22Rv1 (cell line): ENCODE results near the gene ABHD14A.

ENCODE experiments used
- H3K27ac ChIP-seq: fragments of 450-650 bp; 2 replicates; pipeline ENCODE4 v1.5.1; 2017
- ZFX ChIP-seq: fragments of 450-650 bp; IDR thresholded peaks from 2 replicates; pipeline ENCODE4 v1.6.1; 2017; ENCODE audit warnings: antibody characterized with exemption, borderline replicate concordance
- TF ChIP-seq, protein P1 (sequence below): fragments of 450-650 bp; IDR thresholded peaks from 2 replicates; pipeline ENCODE4 v1.5.1; 2017; ENCODE audit warnings: mild to moderate bottlenecking

Gene ABHD14A

DNA sequence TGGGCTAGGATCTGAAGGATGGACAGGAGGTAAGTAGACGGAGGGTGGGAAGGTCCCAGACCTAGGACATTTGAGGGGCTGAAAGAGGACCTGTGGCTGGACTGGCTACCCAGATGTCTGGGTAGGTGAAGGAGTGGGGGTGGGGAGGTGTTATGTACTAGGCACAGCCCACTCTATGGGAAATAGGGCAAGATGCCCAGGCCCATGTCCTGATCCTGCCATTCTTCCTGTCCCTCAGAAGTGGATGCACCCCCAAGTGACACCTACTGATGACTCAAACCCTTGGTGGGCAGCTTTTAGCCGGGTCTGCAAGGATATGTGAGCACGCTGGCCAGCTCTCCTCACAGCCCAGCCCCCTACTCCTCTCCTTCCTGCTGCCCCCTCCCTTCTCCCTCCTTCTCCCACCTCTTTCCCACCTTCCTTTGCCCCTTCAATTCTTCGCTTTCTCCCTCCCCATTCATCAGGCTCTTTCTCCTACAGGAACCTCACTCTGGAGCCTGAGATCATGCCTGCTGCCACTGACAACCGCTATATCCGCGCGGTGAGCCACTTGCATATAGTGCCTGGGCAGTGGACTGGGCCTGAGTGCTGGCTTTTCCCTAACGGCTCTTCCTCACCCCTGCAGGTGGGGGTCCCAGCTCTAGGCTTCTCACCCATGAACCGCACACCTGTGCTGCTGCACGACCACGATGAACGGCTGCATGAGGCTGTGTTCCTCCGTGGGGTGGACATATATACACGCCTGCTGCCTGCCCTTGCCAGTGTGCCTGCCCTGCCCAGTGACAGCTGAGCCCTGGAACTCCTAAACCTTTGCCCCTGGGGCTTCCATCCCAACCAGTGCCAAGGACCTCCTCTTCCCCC, 13.7 kb downstream of the ABHD14A start:
- TF ChIP-seq ZFX: no peak
- TF ChIP-seq, protein P1, sequence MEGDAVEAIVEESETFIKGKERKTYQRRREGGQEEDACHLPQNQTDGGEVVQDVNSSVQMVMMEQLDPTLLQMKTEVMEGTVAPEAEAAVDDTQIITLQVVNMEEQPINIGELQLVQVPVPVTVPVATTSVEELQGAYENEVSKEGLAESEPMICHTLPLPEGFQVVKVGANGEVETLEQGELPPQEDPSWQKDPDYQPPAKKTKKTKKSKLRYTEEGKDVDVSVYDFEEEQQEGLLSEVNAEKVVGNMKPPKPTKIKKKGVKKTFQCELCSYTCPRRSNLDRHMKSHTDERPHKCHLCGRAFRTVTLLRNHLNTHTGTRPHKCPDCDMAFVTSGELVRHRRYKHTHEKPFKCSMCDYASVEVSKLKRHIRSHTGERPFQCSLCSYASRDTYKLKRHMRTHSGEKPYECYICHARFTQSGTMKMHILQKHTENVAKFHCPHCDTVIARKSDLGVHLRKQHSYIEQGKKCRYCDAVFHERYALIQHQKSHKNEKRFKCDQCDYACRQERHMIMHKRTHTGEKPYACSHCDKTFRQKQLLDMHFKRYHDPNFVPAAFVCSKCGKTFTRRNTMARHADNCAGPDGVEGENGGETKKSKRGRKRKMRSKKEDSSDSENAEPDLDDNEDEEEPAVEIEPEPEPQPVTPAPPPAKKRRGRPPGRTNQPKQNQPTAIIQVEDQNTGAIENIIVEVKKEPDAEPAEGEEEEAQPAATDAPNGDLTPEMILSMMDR: no peak
- peak overlapping the region; percentile 85 for H3K27ac ChIP-seq

DNA sequence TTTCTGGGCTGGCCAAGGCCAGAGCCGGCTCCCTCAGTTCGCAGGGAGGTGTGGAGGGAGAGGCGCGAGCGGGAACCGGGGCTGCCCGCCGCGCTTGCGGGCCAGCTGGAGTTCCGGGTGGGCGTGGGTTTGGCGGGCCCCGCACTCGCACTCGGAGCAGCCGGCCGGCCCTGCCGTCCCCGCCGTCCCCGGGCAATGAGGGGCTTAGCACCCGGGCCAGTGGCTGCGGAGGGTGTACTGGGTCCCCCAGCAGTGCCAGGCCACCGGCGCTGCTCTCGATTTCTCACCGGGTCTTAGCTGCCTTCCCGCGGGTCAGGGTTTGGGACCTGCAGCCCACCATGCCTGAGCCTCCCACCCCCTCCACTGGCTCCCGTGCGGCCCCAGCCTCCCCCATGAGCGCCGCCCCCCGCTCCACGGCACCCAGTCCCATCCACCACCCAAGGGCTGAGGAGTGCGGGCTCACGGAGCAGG, 15.7 kb downstream of the ABHD14A start:
- H3K27ac ChIP-seq: peak overlapping the region; percentile 85

DNA sequence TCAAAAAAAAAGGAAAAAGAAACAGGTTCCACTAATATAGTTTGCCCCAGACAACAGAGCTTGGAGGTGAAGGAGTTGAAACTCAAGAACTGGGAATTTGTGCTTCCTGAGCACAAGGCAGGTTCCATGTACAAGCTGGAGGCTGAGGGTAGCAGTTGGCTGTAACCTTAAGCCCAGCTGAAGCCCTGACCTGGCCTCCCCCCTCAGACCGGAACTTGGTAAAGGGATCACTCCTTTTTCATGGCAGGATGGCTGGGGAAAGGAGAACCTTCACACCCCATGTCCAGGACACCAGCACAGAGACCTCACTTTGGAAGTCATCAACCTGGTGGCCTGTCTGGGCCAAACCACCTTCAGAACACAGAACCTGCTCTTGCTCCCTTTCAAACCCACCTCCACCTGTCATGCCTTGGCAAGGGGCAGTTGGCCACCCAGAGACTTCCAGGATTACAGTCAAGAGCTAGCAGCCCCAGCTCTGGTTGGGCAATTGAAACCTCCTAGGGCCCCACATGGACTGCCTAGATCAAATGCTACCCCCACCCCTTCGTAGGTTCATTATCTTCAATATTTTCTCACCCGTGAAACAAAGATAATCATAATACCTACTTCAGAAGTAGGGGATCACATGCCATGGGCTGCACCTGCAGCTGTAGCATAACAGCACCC, 17.3 kb downstream of the ABHD14A start:
- TF ChIP-seq, protein P1: no peak
- TF ChIP-seq ZFX: no peak
- peak overlapping the region; percentile 85 for H3K27ac ChIP-seq

DNA sequence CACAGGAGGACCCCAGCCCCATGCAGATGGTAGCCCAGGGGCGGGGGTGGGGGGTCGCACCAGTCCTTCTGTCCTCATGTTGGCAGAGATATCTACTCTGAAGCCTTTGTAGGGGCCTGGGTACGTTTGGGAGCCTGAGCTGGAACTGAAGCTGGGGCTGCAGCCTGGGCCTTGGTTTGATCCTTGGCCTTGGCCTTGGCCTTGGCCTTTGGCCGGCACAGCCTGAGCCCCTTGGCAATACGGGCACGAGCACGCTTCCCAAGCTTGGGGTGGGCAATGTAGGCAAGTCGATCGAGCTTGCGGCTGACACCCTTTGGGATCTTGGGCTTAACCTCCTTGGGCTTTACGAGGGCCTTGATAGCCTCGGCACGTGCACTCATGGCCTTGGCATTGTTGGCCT, 18.8 kb downstream of the ABHD14A start:
- H3K27ac ChIP-seq: peak overlapping the region; percentile 85

DNA sequence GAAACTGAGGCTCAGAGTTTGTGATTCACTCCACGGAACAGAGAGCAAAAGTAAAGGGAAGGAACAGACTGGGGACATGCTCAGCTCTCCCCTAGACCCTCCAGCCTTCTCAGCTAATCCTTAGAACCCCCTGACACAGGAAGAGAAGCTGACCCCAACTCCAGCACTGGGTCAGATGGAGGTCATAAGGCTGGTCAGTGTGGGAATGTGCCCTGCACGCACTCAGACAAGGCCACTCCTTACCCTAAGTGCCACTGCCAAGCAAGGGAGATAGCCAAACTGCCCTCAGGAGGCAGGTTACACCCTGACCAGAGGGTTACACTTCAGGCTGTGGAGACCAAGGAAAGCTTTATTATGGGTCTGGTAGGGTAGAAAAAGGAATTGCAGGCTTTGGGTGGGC, 19.7 kb downstream of the ABHD14A start:
- TF ChIP-seq ZFX: no peak
- TF ChIP-seq, protein P1: no peak
- peak overlapping the region; percentile 85 for H3K27ac ChIP-seq

DNA sequence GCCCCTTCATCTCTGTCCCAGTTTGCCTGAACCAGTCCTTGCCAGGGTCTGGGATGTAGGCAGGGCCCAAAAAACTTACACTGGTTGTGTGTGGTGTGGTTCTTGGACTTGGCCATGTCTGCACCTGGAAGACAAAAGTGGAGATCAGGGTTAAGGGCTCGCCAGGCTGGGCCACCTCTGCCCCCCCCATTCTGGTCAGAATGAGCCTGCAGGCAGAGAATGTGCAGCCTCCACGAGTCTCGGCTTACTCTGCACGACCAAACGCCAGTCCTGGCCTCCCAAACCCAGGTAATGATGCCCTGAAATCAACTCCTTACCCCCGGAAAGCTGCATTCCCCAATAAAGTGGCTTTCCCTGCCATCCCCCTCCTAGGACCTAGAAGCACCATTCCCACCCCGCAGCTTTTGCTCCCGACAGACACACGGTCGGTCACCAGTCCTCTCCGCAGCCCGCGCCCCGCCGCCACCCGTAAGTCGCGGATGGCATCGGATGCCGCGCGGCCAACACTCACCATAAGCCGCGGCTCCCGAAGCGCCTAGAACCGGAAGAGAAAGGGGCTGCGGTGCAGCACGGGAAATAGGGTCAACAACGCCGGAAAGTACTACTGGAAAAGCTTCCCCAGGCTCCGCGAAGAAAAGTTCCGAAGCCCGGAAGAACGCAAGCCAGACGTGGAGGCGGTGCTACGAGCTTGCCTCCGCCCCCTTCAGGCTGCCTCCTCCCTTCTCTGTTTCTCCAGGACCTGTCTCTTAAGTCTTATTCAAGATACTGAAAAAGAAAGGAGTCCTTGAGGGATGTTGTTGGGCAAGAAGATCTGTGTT, 20.7 kb downstream of the ABHD14A start, which contains the start of gene RPL29:
TSS of gene RPL29 (minus strand) at position 550 of the 818 bp plus-strand sequence. CDS start at position 116, 434 bp downstream.
- TF ChIP-seq ZFX: no peak
- TF ChIP-seq, protein P1: no peak
- H3K27ac ChIP-seq: peak within 1 kb of the TSS; percentile 85

DNA sequence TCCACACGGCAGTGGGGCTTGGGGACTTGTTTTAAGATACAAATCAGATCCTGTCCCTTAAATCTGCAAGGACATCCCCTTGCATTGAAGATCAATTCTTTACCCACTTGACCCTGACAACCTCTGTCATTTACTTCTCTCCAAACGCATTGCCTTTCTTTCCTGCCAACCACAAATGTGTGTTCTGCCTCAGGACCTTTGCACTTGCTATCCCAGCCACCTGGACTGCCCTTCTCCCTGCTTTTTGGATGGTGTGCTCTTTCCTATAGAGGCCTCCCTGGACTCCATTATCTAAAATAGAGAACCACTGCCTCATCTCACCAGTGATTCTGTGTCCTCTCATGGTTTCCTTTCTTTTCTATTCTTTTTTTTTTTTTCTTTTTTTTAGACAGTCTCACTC, 22.3 kb downstream of the ABHD14A start:
- TF ChIP-seq, protein P1: no peak
- no peak for TF ChIP-seq ZFX
- no peak overlapping the region for H3K27ac ChIP-seq
